ENCODE measurements around the gene VEGFC.

Gene VEGFC

DNA sequence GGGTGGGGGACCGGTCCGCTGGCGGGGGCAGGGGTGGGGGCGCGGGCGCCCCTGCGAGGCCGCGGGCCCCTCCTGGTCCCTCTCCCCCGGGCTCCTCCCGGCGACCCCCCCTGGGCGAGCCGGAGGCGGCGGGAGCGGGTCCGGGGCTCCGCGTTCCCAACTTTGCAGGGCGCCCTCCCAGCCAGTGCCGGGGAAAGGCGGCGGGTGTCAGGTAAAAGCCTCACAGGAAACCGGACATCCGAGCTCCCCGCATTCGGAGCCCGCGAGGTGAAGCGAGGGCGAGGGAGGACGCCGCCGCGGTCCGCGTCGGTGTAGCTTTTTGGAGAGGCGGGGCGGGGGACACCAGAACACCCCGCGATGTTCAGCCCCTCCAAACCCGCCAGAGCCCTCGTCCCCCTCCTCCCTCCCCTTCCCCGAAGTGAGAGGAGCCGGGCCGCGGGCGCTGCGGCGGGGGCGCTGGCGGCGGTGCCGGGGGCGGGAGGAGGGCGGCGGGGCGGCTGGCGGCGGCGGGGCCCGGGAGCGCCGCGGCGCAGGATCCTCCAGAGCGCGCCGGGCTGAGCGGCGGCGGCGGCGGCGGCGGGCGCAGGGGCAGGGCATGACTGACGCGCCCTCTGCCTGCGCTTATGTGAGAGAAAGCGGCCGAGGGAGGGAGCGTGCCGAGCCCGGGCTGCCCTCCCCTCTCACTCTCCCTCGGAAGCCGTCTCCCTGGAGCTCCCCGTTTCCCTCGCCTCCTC lies at the start of gene VEGFC:
TSS of gene VEGFC (minus strand) at position 597 of the 734 bp plus-strand sequence. CDS start 611 bp downstream, outside the sequence.
- DNase-seq (ENCODE audit: low spot score): peak; percentile 76

DNA sequence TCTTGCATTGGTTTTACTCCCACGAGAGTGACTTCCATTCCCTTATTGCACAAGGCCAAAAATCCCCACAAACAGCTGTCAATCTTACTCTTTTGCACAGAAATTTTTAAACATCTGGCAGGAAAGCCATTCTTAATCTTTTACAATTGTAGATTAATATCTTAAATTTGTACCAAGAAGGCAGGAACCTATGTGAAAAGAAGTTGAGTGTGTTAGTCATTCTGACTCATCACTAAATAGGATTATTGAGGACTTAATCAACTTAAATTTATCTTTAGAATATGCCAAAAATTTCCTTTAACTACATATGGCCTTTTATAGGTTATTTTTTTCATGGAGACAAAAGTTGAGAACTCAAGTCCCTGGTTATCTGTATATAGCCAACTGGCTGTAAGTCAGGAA lies 49.0 kb upstream of the VEGFC start:
- DNase-seq (ENCODE audit: low spot score): peak; percentile 52

GRCh38 chr4:176840166-176840565 lies 47.4 kb upstream of the VEGFC start:
- DNase-seq (ENCODE audit: low spot score): peak; percentile 72

- DNase-seq (ENCODE audit: low spot score): peak; percentile 20
These were observed 46.9 kb upstream of the VEGFC start for GRCh38 chr4:176839656-176840055.

GRCh38 chr4:176838601-176839433 lies 46.1 kb upstream of the VEGFC start:
- peak; percentile 90 for DNase-seq (ENCODE audit: low spot score)

GRCh38 chr4:176837169-176837895 lies 44.6 kb upstream of the VEGFC start:
- no peak for DNase-seq (ENCODE audit: low spot score)

DNA sequence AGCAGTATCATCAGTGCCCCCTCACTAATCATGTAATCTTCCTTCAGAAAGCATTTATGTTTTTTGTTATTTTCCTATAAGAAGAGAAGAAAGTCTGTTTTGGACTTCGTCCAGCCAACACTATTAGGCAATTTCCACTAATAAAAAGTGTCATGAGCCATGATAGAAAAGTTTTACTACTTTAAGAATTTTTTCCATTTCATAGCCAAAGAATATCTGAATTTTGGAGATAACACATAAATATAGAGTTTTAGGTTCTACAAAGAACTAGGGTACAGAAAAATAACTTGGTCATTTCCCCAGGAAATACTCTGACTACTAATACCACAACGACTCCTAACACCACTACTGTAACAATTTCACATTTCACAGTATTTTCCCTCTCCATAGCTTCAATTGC lies 41.8 kb upstream of the VEGFC start:
- DNase-seq (ENCODE audit: low spot score): no peak

DNA sequence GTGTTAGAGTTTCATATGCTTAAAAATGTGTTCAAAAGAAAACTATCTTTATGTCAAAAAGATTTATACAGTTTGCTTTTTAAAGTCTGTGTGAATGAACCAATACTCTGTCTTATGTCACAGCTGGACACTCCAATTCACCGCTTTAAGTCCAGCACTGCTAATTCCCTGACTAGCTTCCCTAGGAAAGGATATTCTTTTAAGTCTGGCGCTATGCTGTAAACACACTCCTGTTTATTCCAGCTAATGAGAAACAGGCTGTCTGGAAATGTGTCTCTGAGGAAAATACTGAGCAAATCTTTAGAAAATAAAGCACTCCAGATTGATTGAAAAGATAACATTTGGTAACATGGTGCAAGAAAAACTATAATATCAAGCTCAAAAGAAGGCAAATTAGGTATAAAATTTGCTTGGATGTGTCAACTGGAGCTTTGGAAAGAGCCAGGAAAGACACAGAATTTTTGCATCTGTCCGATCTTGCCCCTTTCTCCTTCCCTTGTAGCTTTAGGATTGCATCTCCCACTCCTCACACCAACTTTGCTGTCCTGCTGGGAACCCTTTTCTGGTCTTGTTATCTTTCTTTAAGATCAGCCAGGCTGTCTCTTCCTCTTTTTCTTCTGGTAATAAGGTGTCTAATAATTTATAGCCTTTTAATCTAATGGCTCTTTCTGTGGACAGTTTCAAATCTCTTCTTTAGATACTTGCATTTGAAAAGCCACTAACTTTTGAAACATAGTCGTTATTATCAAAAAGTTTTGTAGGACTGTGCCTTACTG lies 40.9 kb upstream of the VEGFC start:
- DNase-seq (ENCODE audit: low spot score): no peak

GRCh38 chr4:176830971-176831370 lies 38.2 kb upstream of the VEGFC start:
- peak; percentile 21 for DNase-seq (ENCODE audit: low spot score)

- no peak for DNase-seq (ENCODE audit: low spot score)
These were observed 32.9 kb upstream of the VEGFC start for GRCh38 chr4:176825586-176825985.

DNA sequence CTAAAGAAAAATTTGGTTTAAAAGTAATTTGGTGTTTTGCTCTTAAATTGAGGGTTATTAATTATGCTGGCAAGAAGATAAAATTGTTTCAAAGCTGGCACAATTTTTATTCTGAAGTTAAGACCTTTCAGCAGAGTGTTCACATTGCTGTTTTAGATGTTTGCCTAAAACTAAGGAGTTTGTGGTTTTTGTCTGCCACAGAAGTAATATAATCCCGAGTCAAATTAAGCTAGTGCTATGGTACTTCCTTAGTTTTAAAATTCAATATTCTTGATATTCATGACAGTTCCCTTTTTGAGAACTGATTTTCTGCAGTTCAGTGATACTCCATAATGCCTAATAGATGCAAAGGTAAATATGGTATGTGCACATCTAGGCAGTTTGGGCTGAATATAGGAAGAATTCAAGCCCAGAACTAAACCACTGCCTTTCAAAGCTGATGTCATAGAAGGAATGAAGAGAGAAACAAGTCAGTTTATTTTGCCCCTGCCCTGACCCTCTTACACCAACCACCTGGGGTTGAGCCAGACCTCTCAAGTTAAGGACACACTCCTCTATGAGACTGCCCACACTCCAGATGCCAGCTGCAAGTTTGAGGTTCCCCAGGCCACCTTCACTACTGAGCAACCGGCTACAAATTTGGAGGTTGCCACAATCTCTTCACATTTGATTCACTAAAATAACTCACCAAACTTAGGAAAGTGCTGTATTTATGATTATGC lies 32.1 kb upstream of the VEGFC start:
- no peak for DNase-seq (ENCODE audit: low spot score)

- DNase-seq (ENCODE audit: low spot score): no peak
These were observed 25.8 kb upstream of the VEGFC start for GRCh38 chr4:176818531-176818930.

- no peak for DNase-seq (ENCODE audit: low spot score)
These were observed 24.5 kb upstream of the VEGFC start for GRCh38 chr4:176817204-176817603.

- DNase-seq (ENCODE audit: low spot score): peak; percentile 40
These were observed 22.0 kb upstream of the VEGFC start for GRCh38 chr4:176814770-176815169.

GRCh38 chr4:176810481-176811249 lies 17.9 kb upstream of the VEGFC start:
- DNase-seq (ENCODE audit: low spot score): no peak

GRCh38 chr4:176806778-176807375 lies 14.2 kb upstream of the VEGFC start:
- no peak for DNase-seq (ENCODE audit: low spot score)

GRCh38 chr4:176805155-176805554 lies 12.4 kb upstream of the VEGFC start:
- DNase-seq (ENCODE audit: low spot score): no peak

DNA sequence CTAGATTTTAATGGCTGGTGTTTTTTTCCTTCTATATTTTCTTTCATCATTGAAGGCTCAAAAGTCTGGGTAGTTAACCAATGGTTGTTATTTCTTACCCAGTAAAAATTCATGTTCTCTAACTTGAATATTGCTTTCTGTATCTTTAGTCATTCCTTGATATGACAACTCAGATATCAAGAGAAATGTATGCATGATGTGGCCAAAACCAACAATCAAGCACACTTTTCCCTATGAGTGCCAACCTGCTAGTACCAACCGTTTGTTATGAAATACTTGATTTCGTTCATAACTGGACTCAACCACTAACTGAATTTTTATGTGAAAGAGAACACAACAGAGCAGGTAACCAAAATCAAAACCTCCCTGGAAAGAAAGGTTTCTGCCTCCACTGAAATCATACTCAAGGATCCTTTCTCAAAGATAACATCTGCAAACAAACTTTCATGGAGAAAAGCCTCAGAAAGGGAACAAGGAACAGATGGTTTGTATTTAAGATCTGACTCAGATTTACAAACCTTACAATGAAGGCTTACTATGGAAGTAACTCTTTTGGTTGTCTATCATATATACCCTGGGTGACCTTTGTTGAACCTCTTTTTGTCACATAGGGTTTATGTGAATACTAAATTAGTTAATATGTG lies 8.3 kb upstream of the VEGFC start:
- DNase-seq (ENCODE audit: low spot score): no peak

- DNase-seq (ENCODE audit: low spot score): no peak
These were observed 6.9 kb upstream of the VEGFC start for GRCh38 chr4:176799653-176800052.

All from kidney tubule cell (primary cell).